GM13977 (cell line): ENCODE results near the gene NKAIN2.

Experiments used
- DNase-seq: peaks from one replicate; pipeline ENCODE4 v3.0.0; 2012; ENCODE audit warnings: low spot score
- in situ Hi-C: fragments of 300-500 bp; cut with MboI; formaldehyde crosslinking; loops from one replicate; pipeline ENCODE4 v1.12.0; 2022; ENCODE audit warnings: low sequenced_read_pairs, low pct_unique_long_range_greater_than_20kb, mixed read lengths, inconsistent platforms; ENCODE audit not compliant: unreplicated experiment
- TF ChIP-seq, protein P1 (sequence below): IDR thresholded peaks from 2 replicates; pipeline ENCODE4 v1.5.1; 2012; ENCODE audit warnings: mild to moderate bottlenecking, control low read depth; ENCODE audit not compliant: insufficient read depth; ENCODE audit errors: extremely low read depth, missing control alignments

NKAIN2 gene

DNA sequence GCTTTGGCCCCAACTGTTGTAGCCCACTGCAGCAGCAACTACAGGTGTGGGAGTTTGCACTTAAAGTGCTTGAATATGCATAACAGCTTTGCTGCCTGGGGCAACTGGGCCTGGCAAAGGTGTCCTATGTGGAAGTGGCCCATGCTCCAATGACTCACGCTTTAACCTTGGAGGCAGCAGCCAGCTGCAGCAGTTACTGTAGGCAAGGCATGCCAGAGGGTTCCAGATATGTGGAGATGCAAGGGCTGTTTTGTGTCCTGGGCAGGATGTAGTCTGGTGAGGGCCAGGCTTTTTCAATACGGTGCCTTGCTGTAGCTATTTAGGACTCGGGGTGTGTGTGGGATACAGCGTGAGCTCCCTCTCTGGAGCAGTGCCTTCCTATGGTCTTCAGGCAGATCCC is 150.3 kb downstream of the NKAIN2 start:
- TF ChIP-seq, protein P1, sequence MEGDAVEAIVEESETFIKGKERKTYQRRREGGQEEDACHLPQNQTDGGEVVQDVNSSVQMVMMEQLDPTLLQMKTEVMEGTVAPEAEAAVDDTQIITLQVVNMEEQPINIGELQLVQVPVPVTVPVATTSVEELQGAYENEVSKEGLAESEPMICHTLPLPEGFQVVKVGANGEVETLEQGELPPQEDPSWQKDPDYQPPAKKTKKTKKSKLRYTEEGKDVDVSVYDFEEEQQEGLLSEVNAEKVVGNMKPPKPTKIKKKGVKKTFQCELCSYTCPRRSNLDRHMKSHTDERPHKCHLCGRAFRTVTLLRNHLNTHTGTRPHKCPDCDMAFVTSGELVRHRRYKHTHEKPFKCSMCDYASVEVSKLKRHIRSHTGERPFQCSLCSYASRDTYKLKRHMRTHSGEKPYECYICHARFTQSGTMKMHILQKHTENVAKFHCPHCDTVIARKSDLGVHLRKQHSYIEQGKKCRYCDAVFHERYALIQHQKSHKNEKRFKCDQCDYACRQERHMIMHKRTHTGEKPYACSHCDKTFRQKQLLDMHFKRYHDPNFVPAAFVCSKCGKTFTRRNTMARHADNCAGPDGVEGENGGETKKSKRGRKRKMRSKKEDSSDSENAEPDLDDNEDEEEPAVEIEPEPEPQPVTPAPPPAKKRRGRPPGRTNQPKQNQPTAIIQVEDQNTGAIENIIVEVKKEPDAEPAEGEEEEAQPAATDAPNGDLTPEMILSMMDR = no peak
- no peak for DNase-seq
- in situ Hi-C loops = no loop called here

DNA sequence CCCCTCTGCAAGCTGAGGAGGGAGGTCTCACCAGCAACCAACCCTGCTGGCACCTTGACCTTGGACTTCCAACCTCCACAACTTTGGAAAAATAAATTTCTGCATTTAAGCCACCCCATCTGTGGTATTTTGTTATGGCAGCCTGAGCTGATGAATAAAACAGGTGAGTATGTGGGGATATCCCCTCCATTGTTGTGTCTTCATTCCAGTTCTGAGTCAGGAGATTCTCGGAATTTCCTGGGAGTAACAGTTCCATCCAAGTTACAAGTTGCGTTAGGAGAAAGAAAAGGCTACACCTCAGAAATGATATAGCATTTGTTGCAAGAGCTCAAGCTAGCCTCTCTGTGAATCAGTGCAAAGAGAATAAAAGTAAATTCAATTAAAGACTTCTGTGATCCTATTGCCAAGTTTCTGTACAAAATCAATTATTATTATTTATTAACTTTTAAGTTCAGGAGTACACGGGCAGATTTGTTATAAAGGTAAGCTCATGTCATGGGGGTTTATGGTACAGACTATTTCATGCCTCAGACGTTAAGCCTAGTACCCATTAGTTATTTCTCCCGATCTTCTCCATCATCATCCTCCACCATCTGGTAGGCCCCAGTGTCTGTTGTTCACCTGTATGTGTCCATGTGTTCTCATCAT is 153.0 kb downstream of the NKAIN2 start:
- TF ChIP-seq, protein P1 = no peak
- DNase-seq = no peak
- in situ Hi-C loops = no loop called here

DNA sequence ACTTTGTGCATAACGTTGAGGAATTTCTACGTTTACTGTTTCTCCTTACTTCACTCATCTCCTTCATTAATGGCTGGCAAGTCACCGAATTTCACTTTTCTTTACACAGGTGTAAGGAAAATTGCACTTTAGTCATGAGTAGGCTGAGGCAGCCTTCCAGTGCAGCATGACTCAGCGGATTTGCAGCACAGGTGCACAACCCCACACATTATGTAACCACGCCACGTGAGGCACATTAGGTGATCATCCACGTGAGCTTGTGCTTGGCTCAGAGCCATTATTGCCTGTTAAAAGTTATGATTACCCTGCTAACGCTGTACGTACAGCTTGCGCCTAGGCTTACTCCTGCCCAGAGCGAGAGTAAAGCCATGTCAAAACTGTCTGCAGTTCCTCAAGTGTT is 158.8 kb downstream of the NKAIN2 start:
- TF ChIP-seq, protein P1 = no peak
- in situ Hi-C loops = no loop called here
- DNase-seq = no peak

DNA sequence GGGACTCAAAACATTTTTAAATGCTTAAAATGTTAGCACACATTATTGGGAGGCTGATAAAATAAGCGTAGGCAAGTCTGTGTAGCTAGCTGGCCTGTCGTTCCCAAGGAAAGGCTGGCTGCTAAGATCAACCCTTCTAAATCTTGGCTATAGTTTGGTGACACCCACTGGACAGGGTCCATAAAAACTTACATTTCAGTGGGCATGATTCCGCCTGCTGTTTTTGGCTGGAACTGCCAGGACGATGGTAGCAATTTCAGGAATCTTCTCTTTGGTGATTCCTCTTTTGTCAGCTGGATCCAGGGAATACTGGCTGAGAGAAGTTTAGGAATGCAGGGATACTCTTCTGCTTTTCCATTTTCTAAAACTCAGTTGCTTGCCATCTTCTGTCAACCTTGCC is 162.2 kb downstream of the NKAIN2 start:
- in situ Hi-C loops = no loop called here
- DNase-seq = no peak
- TF ChIP-seq, protein P1 = peak; percentile 28

DNA sequence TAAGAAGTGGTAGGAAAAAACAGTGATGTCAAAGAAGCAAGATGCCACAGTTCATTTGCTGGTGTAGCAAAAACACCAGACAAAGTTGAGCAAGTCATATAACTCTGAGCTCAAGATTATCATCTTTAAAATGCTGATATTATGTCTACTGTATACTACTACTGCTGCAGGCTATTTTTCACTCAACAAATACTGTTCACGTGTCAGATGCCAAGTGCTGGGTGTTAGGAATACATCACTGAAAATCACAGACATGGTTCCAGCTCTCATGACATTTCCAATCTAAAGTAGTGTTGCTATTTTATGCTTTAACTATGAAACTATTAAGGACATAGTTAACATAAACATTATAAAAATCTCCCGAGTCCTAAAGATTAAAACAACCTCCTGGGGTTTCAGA is 163.0 kb downstream of the NKAIN2 start:
- in situ Hi-C loops = no loop called here
- no peak for DNase-seq
- TF ChIP-seq, protein P1 = no peak

DNA sequence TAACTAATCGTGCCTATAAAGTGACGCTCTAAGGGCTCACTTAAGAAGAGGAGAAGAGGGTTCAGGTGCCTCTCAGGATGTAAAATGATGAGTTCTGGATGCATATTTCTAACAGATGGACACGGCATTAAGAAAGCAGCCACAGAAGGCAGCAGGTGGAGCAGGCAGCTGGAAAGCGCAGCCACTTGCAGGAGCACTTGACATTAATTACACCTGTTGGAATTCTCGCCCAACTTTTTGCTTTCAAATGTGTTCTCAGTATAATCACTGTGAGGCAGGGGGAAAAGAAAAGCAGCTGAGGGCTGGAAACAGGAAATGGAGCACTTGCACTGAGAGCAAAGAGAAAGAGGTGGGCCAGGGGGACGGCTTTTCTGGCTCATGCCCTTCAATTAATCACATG is 164.2 kb downstream of the NKAIN2 start:
- in situ Hi-C loops = no loop called here
- TF ChIP-seq, protein P1 = no peak
- no peak for DNase-seq
